Measurements from ENCODE around the gene MYO3B. TPM values are rescaled to one million over a fixed set of nuclear protein-coding genes. Genes with fewer than 3 reads are reported as not detected.

The MYO3B gene
- total RNA-seq, 2 experiments from 2014 or later: not detected

DNA sequence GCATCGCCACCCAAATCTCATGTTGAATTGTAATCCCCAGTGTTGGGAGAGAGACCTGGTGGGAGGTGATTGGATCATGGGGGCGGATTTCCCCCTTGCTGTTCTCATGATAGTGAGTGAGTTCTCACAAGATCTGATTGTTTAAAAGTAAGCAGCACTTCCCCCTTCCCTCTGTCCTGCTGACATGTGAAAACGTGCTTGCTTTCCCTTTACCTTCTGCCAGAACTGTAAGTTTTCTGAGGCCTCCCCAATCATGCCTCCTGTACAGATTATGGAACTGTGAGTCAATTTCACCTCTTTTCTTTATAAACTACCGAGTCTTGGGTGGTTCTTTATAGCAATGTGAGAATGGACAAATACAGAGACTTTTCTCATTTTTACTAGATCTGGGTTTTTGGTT is 375.8 kb downstream of the MYO3B start:
- TF ChIP-seq, protein P1, sequence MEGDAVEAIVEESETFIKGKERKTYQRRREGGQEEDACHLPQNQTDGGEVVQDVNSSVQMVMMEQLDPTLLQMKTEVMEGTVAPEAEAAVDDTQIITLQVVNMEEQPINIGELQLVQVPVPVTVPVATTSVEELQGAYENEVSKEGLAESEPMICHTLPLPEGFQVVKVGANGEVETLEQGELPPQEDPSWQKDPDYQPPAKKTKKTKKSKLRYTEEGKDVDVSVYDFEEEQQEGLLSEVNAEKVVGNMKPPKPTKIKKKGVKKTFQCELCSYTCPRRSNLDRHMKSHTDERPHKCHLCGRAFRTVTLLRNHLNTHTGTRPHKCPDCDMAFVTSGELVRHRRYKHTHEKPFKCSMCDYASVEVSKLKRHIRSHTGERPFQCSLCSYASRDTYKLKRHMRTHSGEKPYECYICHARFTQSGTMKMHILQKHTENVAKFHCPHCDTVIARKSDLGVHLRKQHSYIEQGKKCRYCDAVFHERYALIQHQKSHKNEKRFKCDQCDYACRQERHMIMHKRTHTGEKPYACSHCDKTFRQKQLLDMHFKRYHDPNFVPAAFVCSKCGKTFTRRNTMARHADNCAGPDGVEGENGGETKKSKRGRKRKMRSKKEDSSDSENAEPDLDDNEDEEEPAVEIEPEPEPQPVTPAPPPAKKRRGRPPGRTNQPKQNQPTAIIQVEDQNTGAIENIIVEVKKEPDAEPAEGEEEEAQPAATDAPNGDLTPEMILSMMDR (conservative IDR thresholded peaks at IDR 0.05; ENCODE audit: low read length): no peak
- TF ChIP-seq EZH2phosphoT487 (IDR thresholded peaks at IDR 0.05; ENCODE audit: borderline replicate concordance, low read depth, low read length): no peak
- Histone ChIP-seq H3K27ac (ENCODE audit: low read depth, low read length, poor library complexity, severe bottlenecking) (no peak overlapping the region), H3K9me3 (ENCODE audit: low read length) (no peaks in the 10 kb centered on the region), H3K9me2 (ENCODE audit: insufficient read depth, low read length) (no peaks in the 10 kb centered on the region), H3K4me2 (ENCODE audit: low read length) (no peak overlapping the region), H3K36me3 (ENCODE audit: insufficient read depth, low read length) (no peaks in the 10 kb centered on the region), H2AFZ (ENCODE audit: low read length) (no peak overlapping the region), H3K79me2 (ENCODE audit: insufficient read depth, low read depth, low read length) (no peaks in the 10 kb centered on the region), H3K4me1 (ENCODE audit: insufficient read depth, low read length, poor library complexity, severe bottlenecking) (no peaks in the 10 kb centered on the region), H3K4me3 (ENCODE audit: low read depth, low read length, poor library complexity, severe bottlenecking) (no peak overlapping the region), H4K20me1 (ENCODE audit: insufficient read depth, low read length) (no peaks in the 10 kb centered on the region)
- CTCF ChIA-PET (ENCODE audit: unreplicated experiment): no interaction called here
- no peak for DNase-seq (ENCODE audit: low spot score)
- no TSS peak for BruUV-seq (replicated peaks)
- POLR2A ChIA-PET: no interaction called here
- intact Hi-C loops (cut with micrococcal nuclease; ENCODE audit: unreplicated experiment): no loop called here

DNA sequence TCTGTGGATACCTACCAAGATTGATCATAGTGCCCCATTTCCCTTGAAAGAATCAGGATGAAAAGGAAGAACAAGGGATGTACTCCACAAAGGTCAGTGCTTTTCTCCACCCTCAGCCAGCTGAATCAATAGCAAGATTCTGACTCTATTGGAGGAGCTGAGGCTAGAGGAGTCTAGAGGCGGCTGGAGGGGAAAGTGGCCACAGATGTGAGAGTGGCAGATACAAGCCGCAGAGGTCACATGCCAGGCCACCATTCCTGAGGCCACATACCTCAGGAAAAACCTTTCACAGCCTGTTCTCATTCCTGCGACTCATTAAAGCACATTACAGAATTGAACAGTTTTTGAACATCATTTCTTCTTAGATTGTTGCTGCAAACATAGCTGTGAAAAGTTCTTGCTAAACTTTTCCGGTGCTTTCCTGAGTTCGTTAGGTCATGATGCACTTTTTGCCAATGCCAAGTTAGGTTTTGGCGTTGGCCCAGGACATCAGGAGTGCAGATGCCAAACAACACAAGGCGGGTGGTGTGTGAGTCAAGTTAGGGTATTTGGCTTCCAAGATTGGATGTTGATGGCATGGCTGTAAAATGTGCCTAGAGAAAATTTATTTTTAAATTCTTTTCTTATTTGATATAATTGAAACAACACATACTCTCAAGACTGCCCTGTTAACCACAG is 376.5 kb downstream of the MYO3B start:
- no peak overlapping the region for H3K27ac ChIP-seq (ENCODE audit: low read depth, low read length, poor library complexity, severe bottlenecking)
- no peak for TF ChIP-seq EZH2phosphoT487 (IDR thresholded peaks at IDR 0.05; ENCODE audit: borderline replicate concordance, low read depth, low read length)
- TF ChIP-seq, protein P1 (conservative IDR thresholded peaks at IDR 0.05; ENCODE audit: low read length): no peak
- intact Hi-C loops (cut with micrococcal nuclease; ENCODE audit: unreplicated experiment): no loop called here
- no peaks in the 10 kb centered on the region for H3K9me2 ChIP-seq (ENCODE audit: insufficient read depth, low read length)
- H3K4me3 ChIP-seq (ENCODE audit: low read depth, low read length, poor library complexity, severe bottlenecking): no peak overlapping the region
- no peaks in the 10 kb centered on the region for H3K4me1 ChIP-seq (ENCODE audit: insufficient read depth, low read length, poor library complexity, severe bottlenecking)
- H3K9me3 ChIP-seq (ENCODE audit: low read length): no peaks in the 10 kb centered on the region
- no peaks in the 10 kb centered on the region for H3K36me3 ChIP-seq (ENCODE audit: insufficient read depth, low read length)
- H3K79me2 ChIP-seq (ENCODE audit: insufficient read depth, low read depth, low read length): no peaks in the 10 kb centered on the region
- DNase-seq (ENCODE audit: low spot score): no peak
- H3K4me2 ChIP-seq (ENCODE audit: low read length): no peak overlapping the region
- no TSS peak for BruUV-seq (replicated peaks)
- CTCF ChIA-PET (ENCODE audit: unreplicated experiment): no interaction called here
- POLR2A ChIA-PET: no interaction called here
- no peak overlapping the region for H2AFZ ChIP-seq (ENCODE audit: low read length)
- no peaks in the 10 kb centered on the region for H4K20me1 ChIP-seq (ENCODE audit: insufficient read depth, low read length)

DNA sequence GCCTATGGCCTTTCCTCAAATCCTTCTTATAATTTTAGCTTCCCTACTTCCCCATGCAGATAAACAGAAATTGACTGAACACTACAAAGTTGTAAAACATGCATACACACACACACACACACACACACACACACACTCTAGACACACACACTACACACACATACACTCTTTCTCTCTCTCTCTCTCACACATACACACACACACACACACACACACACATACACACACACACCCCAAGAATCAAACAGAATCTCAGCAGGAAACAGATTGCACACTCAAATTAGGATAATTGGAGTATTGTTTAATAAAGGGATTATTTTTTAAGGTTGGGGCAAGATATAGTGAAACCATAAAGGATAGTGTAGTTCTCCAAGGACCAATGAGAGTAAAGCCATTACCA is 385.0 kb downstream of the MYO3B start:
- Histone ChIP-seq H3K9me2 (ENCODE audit: insufficient read depth, low read length) (no peaks in the 10 kb centered on the region), H2AFZ (ENCODE audit: low read length) (no peak overlapping the region), H3K9me3 (ENCODE audit: low read length) (no peaks in the 10 kb centered on the region), H3K4me3 (ENCODE audit: low read depth, low read length, poor library complexity, severe bottlenecking) (no peak overlapping the region), H3K4me2 (ENCODE audit: low read length) (no peak overlapping the region), H3K4me1 (ENCODE audit: insufficient read depth, low read length, poor library complexity, severe bottlenecking) (no peaks in the 10 kb centered on the region), H4K20me1 (ENCODE audit: insufficient read depth, low read length) (no peaks in the 10 kb centered on the region), H3K79me2 (ENCODE audit: insufficient read depth, low read depth, low read length) (no peaks in the 10 kb centered on the region), H3K36me3 (ENCODE audit: insufficient read depth, low read length) (no peaks in the 10 kb centered on the region), H3K27ac (ENCODE audit: low read depth, low read length, poor library complexity, severe bottlenecking) (no peak overlapping the region)
- DNase-seq (ENCODE audit: low spot score): no peak
- TF ChIP-seq EZH2phosphoT487 (IDR thresholded peaks at IDR 0.05; ENCODE audit: borderline replicate concordance, low read depth, low read length): no peak
- BruUV-seq (replicated peaks): no TSS peak
- intact Hi-C loops (cut with micrococcal nuclease; ENCODE audit: unreplicated experiment): no loop called here
- ChIA-PET CTCF (ENCODE audit: unreplicated experiment) (no interaction called here), POLR2A (no interaction called here)
